HepG2 (cell line): ENCODE data around the gene HES2. TPM values are rescaled to one million over a fixed set of nuclear protein-coding genes. Genes with fewer than 3 reads are reported as not detected.

Experiments
- ATAC-seq: fragments of 200-7000 bp; cut with Tn5 transposase; 3 replicates; pipeline ENCODE4 v1.9.1; 2020; ENCODE audit warnings: mild to moderate bottlenecking, moderate library complexity
- BruUV-seq: library from RNA; stranded (reverse); fragments of 400-500 nt; replicated peaks from 2 replicates; lab custom pipeline; 2021; lab: Mats Ljungman, UMichigan
- CTCF ChIA-PET: fragments of 300-600 bp; formaldehyde crosslinking; extraction: SDS; loops from one replicate; lab custom pipeline; 2021; ENCODE audit warnings: low total read pairs, inconsistent platforms, low intra/inter-chr PET ratio; lab: Yijun Ruan, JAX
- POLR2A ChIA-PET: fragments of 350-600 bp; sonication (Branson Sonifier 250); formaldehyde crosslinking; loops from one replicate; lab custom pipeline; 2020; ENCODE audit warnings: antibody characterized with exemption, inconsistent platforms; lab: Yijun Ruan, JAX
- DNase-seq: peaks from one replicate; pipeline ENCODE4 v3.0.0-alpha.2; 2015; ENCODE audit warnings: low spot score
- FAIRE-seq: peaks from 3 replicates; lab custom pipeline; 2011; peaks lifted over from hg19 to GRCh38; lab: Jason Lieb, UNC
- H2AFZ ChIP-seq: one replicate; pipeline ENCODE4 v1.6.1; 2011; ENCODE audit warnings: low read length, inconsistent platforms
- H3K27ac ChIP-seq: fragments of 300-600 bp; 3 replicates; pipeline ENCODE4 v1.8.0; 2011; ENCODE audit warnings: mixed run types, mild to moderate bottlenecking, mixed read lengths, low read length, inconsistent platforms; ENCODE audit not compliant: insufficient read depth; ENCODE audit errors: extremely low read length
- H3K27me3 ChIP-seq, 2 experiments: fragments of 200-600 bp in 1 of 2; 2 replicates in 1 of 2; 3 replicates in 1 of 2; pipeline versions ENCODE4 v1.6.0 to v1.8.0; 2011; ENCODE audit warnings: low read length in 2 of 2, mild to moderate bottlenecking in 2 of 2, moderate library complexity in 2 of 2, inconsistent platforms in 1 of 2; ENCODE audit not compliant: insufficient read depth in 2 of 2, control insufficient read depth in 1 of 2
- H3K36me3 ChIP-seq, 2 experiments: fragments of 200-600 bp in 1 of 2; replicated peaks in 1 of 2; 2 replicates in 1 of 2; 3 replicates in 1 of 2; pipeline versions ENCODE4 v1.5.1 to v1.8.0; 2011; ENCODE audit warnings: low read length in 2 of 2, inconsistent platforms in 1 of 2; ENCODE audit not compliant: insufficient read depth in 2 of 2, control insufficient read depth in 1 of 2
- H3K4me1 ChIP-seq: 2 replicates; pipeline ENCODE4 v1.5.1; 2012; ENCODE audit warnings: low read length, inconsistent platforms; ENCODE audit not compliant: insufficient read depth
- H3K4me2 ChIP-seq: 2 replicates; pipeline ENCODE4 v1.6.0; 2011; ENCODE audit warnings: low read depth, low read length, inconsistent platforms
- H3K4me3 ChIP-seq, 3 experiments: fragments of 200-600 bp in 1 of 3; sonication (generic), shearing (Covaris generic) in 1 of 3; replicated peaks in 1 of 3; 2 replicates each; pipeline ENCODE4 v1.5.1; 2011 to 2016; ENCODE audit warnings: low read length in 3 of 3, inconsistent platforms in 2 of 3, low read depth in 2 of 3, mild to moderate bottlenecking in 2 of 3, control low read depth in 1 of 3, mixed read lengths in 1 of 3; ENCODE audit not compliant: insufficient read depth in 1 of 3
- H3K79me2 ChIP-seq: one replicate; pipeline ENCODE4 v1.6.1; 2011; ENCODE audit warnings: low read length, inconsistent platforms; ENCODE audit not compliant: insufficient read depth
- H3K9ac ChIP-seq: 2 replicates; pipeline ENCODE4 v1.6.0; 2011; ENCODE audit warnings: mild to moderate bottlenecking, low read depth, low read length, inconsistent platforms; ENCODE audit not compliant: insufficient read depth
- H3K9me3 ChIP-seq: 2 replicates; pipeline ENCODE4 v1.5.1; 2012; ENCODE audit warnings: mild to moderate bottlenecking, low read length
- H4K20me1 ChIP-seq: 2 replicates; pipeline ENCODE4 v1.6.0; 2011; ENCODE audit warnings: inconsistent platforms, mild to moderate bottlenecking, low read length, moderate library complexity; ENCODE audit not compliant: insufficient read depth
- HNRNPL ChIP-seq: fragments of 200-400 bp; formaldehyde crosslinking; IDR thresholded peaks from 2 replicates; pipeline ENCODE4 v1.6.1; 2017; ENCODE audit warnings: mild to moderate bottlenecking, low read depth, low read length
- NFYC ChIP-seq: IDR thresholded peaks from 2 replicates; pipeline ENCODE4 v1.6.1; 2016; ENCODE audit warnings: missing genetic modification reagents, missing compliant biosample characterization
- PAX8 ChIP-seq: sonication (generic); formaldehyde crosslinking; IDR thresholded peaks from 2 replicates; pipeline ENCODE4 v1.8.0; 2022; ENCODE audit warnings: mild to moderate bottlenecking, missing genetic modification reagents, borderline replicate concordance
- TCF7 ChIP-seq: sonication (generic); IDR thresholded peaks from 2 replicates; pipeline ENCODE4 v1.6.1; 2016; ENCODE audit warnings: antibody characterized with exemption, low read depth
- ZNF543 ChIP-seq: sonication (generic); formaldehyde crosslinking; IDR thresholded peaks from 2 replicates; pipeline ENCODE4 v1.4.0; 2020; ENCODE audit warnings: mild to moderate bottlenecking, missing genetic modification reagents
- ZNF772 ChIP-seq: sonication (generic); formaldehyde crosslinking; IDR thresholded peaks from 2 replicates; pipeline ENCODE4 v1.5.0; 2020; ENCODE audit warnings: mild to moderate bottlenecking, missing genetic modification reagents
- WGBS: methylation state at CpG from one replicate; pipeline ENCODE4 v1.1.6; 2017; ENCODE audit warnings: low lambda C conversion rate; 5-methylcytosine and 5-hydroxymethylcytosine counted together
- in situ Hi-C: cut with HindIII; loops from 2 replicates; pipeline ENCODE4 v1.10.0; 2017; ENCODE audit warnings: low pct_unique_long_range_greater_than_20kb; ENCODE audit not compliant: extremely low pct_ligation_motif_present
- intact Hi-C: fragments of 100-400 bp; cut with micrococcal nuclease; formaldehyde crosslinking; loops from one replicate; pipeline ENCODE4 v1.10.0; 2022; ENCODE audit not compliant: unreplicated experiment
- polyA plus RNA-seq, 8 experiments: library from polyadenylated mRNA; depleted of rRNA in 3 of 8; stranded (reverse) in 7 of 8; unstranded in 1 of 8; fragments of >200 nt; fragmentation: Illumina TruSeq in 4 of 8; extraction: Trizol in 4 of 8; gene quantifications; 2 replicates each; pipeline versions ENCODE4 v1.2.1 to v1.2.3, GENCODE V29; 2011 to 2016; ENCODE audit warnings: low read depth in 4 of 8, missing spikeins in 1 of 8, mixed read lengths in 1 of 8; ENCODE audit not compliant: insufficient read depth in 1 of 8
- total RNA-seq, 5 experiments: library from RNA; depleted of rRNA; stranded (reverse); fragments of >200 nt; fragmentation: Illumina TruSeq; extraction: Trizol; gene quantifications; 2 replicates each; pipeline ENCODE4 v1.2.3, GENCODE V29; 2016; ENCODE audit warnings: low read depth in 1 of 5
- TF ChIP-seq, protein P1 (sequence below): sonication (generic); formaldehyde crosslinking; IDR thresholded peaks from 2 replicates; pipeline ENCODE4 v1.5.0; 2020; ENCODE audit warnings: missing genetic modification reagents
- TF ChIP-seq, protein P2 (sequence below): sonication (generic); formaldehyde crosslinking; IDR thresholded peaks from 2 replicates; pipeline ENCODE4 v1.5.1; 2020; ENCODE audit warnings: missing genetic modification reagents, mild to moderate bottlenecking, borderline replicate concordance

Gene HES2
- total and polyA plus RNA-seq, 2 of the 13 experiments (the other 11 are each of a cell fraction or from before 2014, with no cell fraction given): 0.11 to 0.17 TPM

DNA sequence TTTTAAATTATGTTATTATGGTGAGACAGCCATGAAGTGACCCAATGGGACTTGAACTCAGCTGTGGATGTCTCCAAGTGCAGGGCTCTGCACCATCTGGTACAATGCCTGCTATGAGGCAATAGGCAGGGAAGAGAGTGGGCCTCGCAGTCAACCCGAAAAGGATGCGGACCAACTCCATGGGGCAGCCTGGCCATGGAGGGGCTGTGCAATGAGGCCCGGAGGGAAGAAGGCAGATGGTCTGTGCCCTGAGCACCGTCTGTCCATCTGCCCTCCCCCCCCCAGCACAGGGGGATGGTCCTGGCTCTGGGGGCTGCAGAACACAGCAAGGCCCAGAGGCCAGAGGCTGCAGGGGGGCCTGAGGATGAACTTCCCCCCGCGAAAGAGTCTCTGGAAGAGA, 21.9 kb upstream of the HES2 start:
- Histone ChIP-seq H2AFZ (no peak overlapping the region), H3K4me3 (no peak overlapping the region), H3K4me1 (peaks cover 52% of the 10 kb centered on the region), H4K20me1 (no peaks in the 10 kb centered on the region), H3K4me2 (no peak overlapping the region), H3K27me3 (peaks cover 1 to 4% of the 10 kb centered on the region in 2 experiments; a peak in 2 of 5 replicates), H3K36me3 (no peaks in the 10 kb centered on the region), H3K79me2 (peaks cover 4% of the 10 kb centered on the region), H3K9ac (no peak overlapping the region), H3K27ac (no peak overlapping the region), H3K9me3 (no peaks in the 10 kb centered on the region)
- DNase-seq (no peak), FAIRE-seq (no peak), ATAC-seq (no peak)
- CTCF ChIA-PET: no interaction called here
- in situ Hi-C loops (no loop called here), intact Hi-C loops (loop anchor here (10.0 kb wide), 1 partner anchor 647 kb away; no protein-coding TSS in a partner anchor)
- BruUV-seq: no TSS peak
- POLR2A ChIA-PET: interaction anchor here (1.4 kb wide), 1 partner anchor 10 kb away, joined by 9 read pairs; no protein-coding TSS in a partner anchor
- WGBS: 76% methylated on average over 6 of the region's 7 CpGs
- TF ChIP-seq HNRNPL: no peak
- TF ChIP-seq NFYC (CRISPR knock-in tag): no peak
- no peak for TF ChIP-seq ZNF543 (CRISPR knock-in tag)
- TF ChIP-seq TCF7: no peak
- TF ChIP-seq ZNF772 (CRISPR knock-in tag): no peak
- TF ChIP-seq PAX8 (CRISPR knock-in tag): no peak
- TF ChIP-seq, protein P1, sequence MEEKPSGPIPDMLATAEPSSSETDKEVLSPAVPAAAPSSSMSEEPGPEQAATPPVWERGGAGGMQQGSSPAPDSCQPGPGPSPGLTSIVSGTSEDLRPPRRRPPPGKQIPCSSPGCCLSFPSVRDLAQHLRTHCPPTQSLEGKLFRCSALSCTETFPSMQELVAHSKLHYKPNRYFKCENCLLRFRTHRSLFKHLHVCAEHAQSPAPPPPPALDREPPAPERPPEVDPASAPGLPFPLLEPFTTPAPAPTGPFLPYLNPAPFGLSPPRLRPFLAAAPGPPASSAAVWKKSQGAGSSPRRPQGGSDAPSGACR (CRISPR knock-in tag): no peak
- TF ChIP-seq, protein P2, sequence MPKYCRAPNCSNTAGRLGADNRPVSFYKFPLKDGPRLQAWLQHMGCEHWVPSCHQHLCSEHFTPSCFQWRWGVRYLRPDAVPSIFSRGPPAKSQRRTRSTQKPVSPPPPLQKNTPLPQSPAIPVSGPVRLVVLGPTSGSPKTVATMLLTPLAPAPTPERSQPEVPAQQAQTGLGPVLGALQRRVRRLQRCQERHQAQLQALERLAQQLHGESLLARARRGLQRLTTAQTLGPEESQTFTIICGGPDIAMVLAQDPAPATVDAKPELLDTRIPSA: no peak
